GM23248 (cell line): ENCODE data around the gene SEL1L3. TPM values are rescaled to one million over a fixed set of nuclear protein-coding genes. Genes with fewer than 3 reads are reported as not detected.

Experiments used
- DNase-seq: peaks from one replicate; pipeline ENCODE4 v3.0.0-alpha.2; 2015
- H2AFZ ChIP-seq: fragments of 200-600 bp; sonication (generic); 2 replicates; pipeline ENCODE4 v1.6.1; 2016; ENCODE audit warnings: antibody characterized with exemption
- H3F3A ChIP-seq: fragments of 200-600 bp; sonication (generic); 2 replicates; pipeline ENCODE4 v1.6.1; 2016; ENCODE audit warnings: mild to moderate bottlenecking, antibody characterized with exemption, mixed run types; ENCODE audit not compliant: insufficient read depth
- H3K27ac ChIP-seq: fragments of 200-600 bp; sonication (generic); 2 replicates; pipeline ENCODE4 v1.5.1; 2016; ENCODE audit warnings: mild to moderate bottlenecking
- H3K27me3 ChIP-seq: fragments of 200-600 bp; sonication (generic); replicated peaks from 2 replicates; pipeline ENCODE4 v1.6.1; 2016; ENCODE audit warnings: mild to moderate bottlenecking; ENCODE audit not compliant: insufficient read depth
- H3K36me3 ChIP-seq: fragments of 200-600 bp; sonication (generic); 2 replicates; pipeline ENCODE4 v1.6.1; 2016; ENCODE audit warnings: low read depth, mild to moderate bottlenecking
- H3K4me1 ChIP-seq: fragments of 200-600 bp; sonication (generic); 2 replicates; pipeline ENCODE4 v1.6.1; 2016; ENCODE audit warnings: mild to moderate bottlenecking; ENCODE audit not compliant: insufficient read depth
- H3K4me2 ChIP-seq: fragments of 200-600 bp; sonication (generic); one replicate; pipeline ENCODE4 v1.6.1; 2016; ENCODE audit warnings: mild to moderate bottlenecking; ENCODE audit not compliant: unreplicated experiment
- H3K4me3 ChIP-seq: fragments of 200-600 bp; sonication (generic); 2 replicates; pipeline ENCODE4 v1.5.1; 2016; ENCODE audit warnings: mild to moderate bottlenecking
- H3K79me2 ChIP-seq: fragments of 200-600 bp; sonication (generic); 2 replicates; pipeline ENCODE4 v1.6.1; 2016; ENCODE audit warnings: mild to moderate bottlenecking; ENCODE audit not compliant: insufficient read depth
- H3K9ac ChIP-seq: fragments of 200-600 bp; sonication (generic); 2 replicates; pipeline ENCODE4 v1.6.1; 2016; ENCODE audit warnings: mild to moderate bottlenecking
- H3K9me2 ChIP-seq: fragments of 200-600 bp; sonication (generic); 2 replicates; pipeline ENCODE4 v1.6.1; 2016; ENCODE audit warnings: mixed run types, mild to moderate bottlenecking, moderate library complexity; ENCODE audit not compliant: insufficient read depth
- H3K9me3 ChIP-seq: fragments of 200-600 bp; sonication (generic); one replicate; pipeline ENCODE4 v1.6.1; 2017; ENCODE audit warnings: low read depth
- H4K20me1 ChIP-seq: fragments of 200-600 bp; sonication (generic); 2 replicates; pipeline ENCODE4 v1.6.0; 2016; ENCODE audit not compliant: insufficient read depth
- EZH2 ChIP-seq: fragments of 200-600 bp; sonication (generic); IDR thresholded peaks from 2 replicates; pipeline ENCODE4 v1.6.1; 2018; ENCODE audit warnings: antibody characterized with exemption, mild to moderate bottlenecking; ENCODE audit not compliant: insufficient read depth, poor library complexity, severe bottlenecking
- EZH2phosphoT487 ChIP-seq: fragments of 200-600 bp; sonication (generic); IDR thresholded peaks from 2 replicates; pipeline ENCODE4 v1.6.1; 2018; ENCODE audit warnings: antibody characterized with exemption, moderate library complexity, mild to moderate bottlenecking, low read depth; ENCODE audit not compliant: insufficient read depth
- WGBS, 2 experiments: methylation state at CpG; one replicate each; pipeline ENCODE4 v1.1.6; 2015 to 2017; ENCODE audit warnings: low lambda C conversion rate in 2 of 2, low coverage in 1 of 2; ENCODE audit errors: missing lambda C conversion rate in 2 of 2; 5-methylcytosine and 5-hydroxymethylcytosine counted together
- in situ Hi-C: fragments of 300-500 bp; cut with MboI; formaldehyde crosslinking; loops from 2 replicates; pipeline ENCODE4 v1.15.0; 2020
- polyA plus RNA-seq: library from polyadenylated mRNA; unstranded; fragments of >200 nt; fragmentation: Nextera tagmentation; extraction: Ambion mirVana; gene quantifications from 2 replicates; pipeline ENCODE4 v1.2.1, GENCODE V29; 2016
- total RNA-seq: library from RNA; depleted of rRNA; stranded (reverse); fragments of >200 nt; shearing (Covaris generic); gene quantifications from 2 replicates; pipeline ENCODE4 v1.2.3, GENCODE V29; 2014

SEL1L3 gene
- total and polyA plus RNA-seq, 2 experiments from 2014 or later: 23.1 to 62.8 TPM

DNA sequence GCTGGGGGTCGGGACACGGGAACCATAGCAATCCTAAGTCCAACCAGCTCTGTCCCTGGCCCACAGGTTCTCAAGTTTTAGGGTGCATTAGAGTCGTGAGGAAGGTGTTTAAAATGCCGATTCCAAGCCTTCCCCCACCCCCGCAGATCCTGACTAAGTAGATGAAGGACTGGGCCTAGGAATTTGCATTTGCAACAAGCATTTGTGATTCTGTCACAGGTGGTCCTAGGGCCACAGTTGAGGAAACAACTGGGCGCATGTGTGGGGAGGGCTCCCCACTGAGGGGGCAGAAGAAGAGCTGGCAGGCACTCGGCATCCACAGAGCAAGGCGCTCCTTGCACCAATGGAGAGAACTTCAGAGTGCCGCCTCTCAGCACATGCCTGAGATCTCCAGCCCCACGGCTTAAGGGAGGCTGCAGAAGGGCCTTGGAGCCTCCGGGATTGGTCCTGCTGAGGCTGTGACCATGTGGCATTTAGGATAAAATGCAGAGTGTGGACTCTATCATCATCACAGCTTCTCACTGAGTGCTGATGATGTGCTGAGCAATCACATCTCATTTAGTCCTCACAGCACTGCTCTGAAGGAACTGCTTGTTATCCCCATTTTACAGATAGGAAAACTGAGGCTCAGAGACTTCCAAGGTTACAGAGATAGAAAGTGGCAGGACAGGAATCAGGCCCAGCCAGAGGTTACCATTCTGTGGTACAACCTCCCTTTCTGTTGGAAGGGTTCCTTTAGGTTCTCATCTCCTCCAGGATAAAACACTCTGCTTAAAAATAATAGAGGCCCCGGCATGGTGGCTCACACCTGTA lies 16.7 kb downstream of the SEL1L3 start:
- Histone ChIP-seq H3K9me2 (no peaks in the 10 kb centered on the region), H4K20me1 (no peaks in the 10 kb centered on the region), H3K9me3 (no peaks in the 10 kb centered on the region), H3K4me3 (no peak overlapping the region), H3K79me2 (no peaks in the 10 kb centered on the region), H3K27ac (no peak overlapping the region), H3K4me1 (peaks cover 6% of the 10 kb centered on the region), H3K9ac (no peak overlapping the region), H3F3A (no peaks in the 10 kb centered on the region), H2AFZ (no peak overlapping the region), H3K36me3 (no peaks in the 10 kb centered on the region), H3K27me3 (no peaks in the 10 kb centered on the region), H3K4me2 (no peak overlapping the region)
- in situ Hi-C loops: no loop called here
- WGBS, 2 experiments: 92 to 95% methylated on average over 12 of the region's 12 CpGs
- no peak for DNase-seq
- TF ChIP-seq EZH2: no peak
- TF ChIP-seq EZH2phosphoT487: no peak

DNA sequence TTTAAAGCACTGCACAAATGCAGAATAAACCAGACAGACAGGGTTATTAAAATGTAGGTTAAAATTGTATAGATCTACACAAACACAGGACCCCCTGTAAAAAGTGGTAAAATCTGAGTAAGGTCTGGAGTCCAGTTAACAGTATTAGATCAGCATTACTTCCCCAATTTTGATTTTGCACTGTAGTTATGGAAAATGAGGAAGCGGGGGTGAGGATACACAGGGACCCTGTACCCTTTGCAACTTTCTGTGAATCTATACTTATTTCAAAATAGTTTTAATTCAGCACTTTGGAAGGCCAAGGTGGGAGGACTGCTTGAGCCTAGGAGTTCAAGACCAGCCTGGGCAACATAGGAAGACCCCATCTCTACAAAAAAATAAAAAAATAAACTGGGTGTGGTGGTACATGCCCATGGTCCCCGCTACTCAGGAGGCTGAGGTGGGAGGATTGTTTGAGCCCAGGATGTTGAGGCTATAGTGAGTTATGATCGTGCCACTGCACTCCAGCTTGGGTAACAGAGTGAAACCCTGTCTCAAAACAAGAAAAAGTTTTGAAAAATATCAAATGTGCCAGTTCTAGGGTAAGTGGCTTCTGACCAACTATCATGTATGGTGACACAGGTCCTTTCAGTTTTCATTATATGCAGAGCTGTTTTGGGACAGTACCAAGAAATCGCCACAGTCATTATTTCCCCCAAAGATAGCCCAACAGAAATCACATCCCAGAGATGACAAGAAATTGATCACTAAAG lies 17.7 kb downstream of the SEL1L3 start:
- Histone ChIP-seq H3K4me3 (no peak overlapping the region), H3K79me2 (no peaks in the 10 kb centered on the region), H2AFZ (no peak overlapping the region), H3F3A (no peaks in the 10 kb centered on the region), H3K4me1 (peaks cover 6% of the 10 kb centered on the region), H3K9me3 (no peaks in the 10 kb centered on the region), H4K20me1 (no peaks in the 10 kb centered on the region), H3K4me2 (no peak overlapping the region), H3K36me3 (no peaks in the 10 kb centered on the region), H3K9me2 (no peaks in the 10 kb centered on the region), H3K27ac (no peak overlapping the region), H3K27me3 (no peaks in the 10 kb centered on the region), H3K9ac (no peak overlapping the region)
- whole genome bisulfite sequencing, 2 experiments: 98% methylated on average over 4 of the region's 4 CpGs
- DNase-seq: no peak
- in situ Hi-C loops: no loop called here
- TF ChIP-seq EZH2phosphoT487 (no peak), EZH2 (no peak)

DNA sequence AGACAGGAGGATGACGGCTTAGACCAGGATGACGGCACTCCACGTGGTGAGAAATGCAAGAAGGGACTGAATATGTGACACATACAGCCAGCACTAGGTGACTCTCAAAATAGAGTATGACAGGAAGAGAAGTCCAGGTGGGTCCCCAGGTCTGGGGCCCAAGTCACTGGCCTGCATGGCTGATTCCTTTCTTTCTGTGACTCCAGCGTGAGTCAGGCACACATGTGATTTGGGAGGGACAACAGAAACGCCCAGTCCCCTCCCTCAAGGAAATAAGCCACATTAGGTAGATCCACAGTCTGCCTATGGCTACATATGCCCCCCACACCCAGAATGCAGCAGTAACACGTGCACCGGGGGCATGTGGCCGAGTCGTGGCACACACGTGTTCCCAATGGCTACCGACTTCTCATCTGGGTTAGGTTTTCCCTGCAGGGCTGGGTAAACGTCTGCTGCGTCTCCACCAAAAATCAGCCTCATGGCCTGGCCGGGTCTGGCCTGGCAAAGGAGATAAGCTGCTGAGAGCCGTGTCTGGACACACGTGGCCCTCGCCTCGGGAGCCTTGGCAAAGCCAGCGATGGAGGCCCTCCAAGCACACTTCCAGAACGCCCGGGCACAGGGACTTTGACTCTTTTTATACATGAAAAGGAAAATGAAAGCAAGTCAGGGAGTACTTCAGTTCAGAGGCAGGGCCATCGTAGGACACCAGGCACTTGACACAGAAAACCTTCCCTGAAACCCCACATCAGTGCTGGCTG lies 19.3 kb downstream of the SEL1L3 start:
- Histone ChIP-seq H3K79me2 (no peaks in the 10 kb centered on the region), H3K36me3 (no peaks in the 10 kb centered on the region), H3K9ac (peak overlapping the region; percentile 64), H2AFZ (peak overlapping the region; percentile 93), H3K9me3 (no peaks in the 10 kb centered on the region), H3K4me1 (peaks cover 6% of the 10 kb centered on the region), H3K27me3 (no peaks in the 10 kb centered on the region), H3K4me2 (peak overlapping the region; percentile 56), H3K27ac (no peak overlapping the region), H3K9me2 (no peaks in the 10 kb centered on the region), H3F3A (no peaks in the 10 kb centered on the region), H4K20me1 (no peaks in the 10 kb centered on the region), H3K4me3 (peak overlapping the region; percentile 41)
- peak; percentile 64 for DNase-seq
- TF ChIP-seq EZH2phosphoT487 (no peak), EZH2 (no peak)
- 28 to 29% methylated on average over 22 of the region's 22 CpGs for WGBS, 2 experiments
- in situ Hi-C loops: no loop called here

DNA sequence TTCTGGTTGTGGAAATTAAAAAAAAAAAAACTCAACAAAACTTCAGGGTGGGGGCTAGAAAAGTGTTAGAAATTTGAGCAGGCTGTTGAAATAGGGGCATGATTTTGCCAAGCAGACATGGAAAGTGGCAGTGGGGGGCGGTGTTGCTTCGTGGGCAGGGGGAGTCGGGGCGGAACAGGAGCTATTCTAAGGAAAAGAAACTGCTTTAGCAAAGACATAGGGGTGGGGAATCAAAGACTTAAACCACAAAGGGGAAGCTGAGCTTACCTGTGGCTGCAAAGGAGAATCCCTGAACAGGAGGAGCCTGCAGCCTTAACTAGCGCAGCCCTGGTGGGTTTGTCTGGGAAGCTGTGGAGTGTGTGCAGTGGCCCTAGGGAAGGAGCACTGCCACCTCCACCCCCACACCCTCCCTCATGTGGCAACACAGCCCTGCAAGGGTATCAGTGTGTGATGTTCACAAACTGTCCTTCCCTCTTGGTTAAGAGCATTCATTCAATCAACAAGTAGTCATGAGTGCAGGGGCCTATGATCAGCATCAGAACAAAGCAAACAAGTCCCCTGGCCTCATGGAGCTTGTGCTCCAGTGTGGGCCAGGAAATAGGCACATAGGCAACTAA lies 20.5 kb downstream of the SEL1L3 start:
- Histone ChIP-seq H3K79me2 (no peaks in the 10 kb centered on the region), H3K27ac (no peak overlapping the region), H3K4me1 (peaks cover 6% of the 10 kb centered on the region), H4K20me1 (no peaks in the 10 kb centered on the region), H3K9ac (no peak overlapping the region), H3K9me3 (no peaks in the 10 kb centered on the region), H3K4me3 (no peak overlapping the region), H3K9me2 (no peaks in the 10 kb centered on the region), H3K36me3 (no peaks in the 10 kb centered on the region), H3F3A (no peaks in the 10 kb centered on the region), H2AFZ (no peak overlapping the region), H3K27me3 (no peaks in the 10 kb centered on the region), H3K4me2 (no peak overlapping the region)
- 86 to 87% methylated on average over 5 of the region's 5 CpGs for WGBS, 2 experiments
- TF ChIP-seq EZH2phosphoT487: no peak
- TF ChIP-seq EZH2: no peak
- no peak for DNase-seq
- in situ Hi-C loops: no loop called here
